GM19043 (cell line): ENCODE measurements around the gene LRRC8E.
"Not testable (repeated sequence)": the region's sequence is repeated elsewhere in the genome, so short reads cannot be mapped to it uniquely, and the experiment has no call there.

Experiments
- ATAC-seq: cut with Tn5 transposase; IDR thresholded peaks from one replicate; pipeline ENCODE4 v1.9.1; 2021; ENCODE audit warnings: low read depth; ENCODE audit not compliant: unreplicated experiment

LRRC8E gene

GRCh38 chr19:7852851-7853769 is 35.2 kb upstream of the LRRC8E start:
- no peak for ATAC-seq

GRCh38 chr19:7853770-7854128 is 34.6 kb upstream of the LRRC8E start:
- no peak for ATAC-seq

- ATAC-seq, result no peak
These were observed 32.7 kb upstream of the LRRC8E start for GRCh38 chr19:7855426-7856108.

- no peak for ATAC-seq
These were observed 32.2 kb upstream of the LRRC8E start for GRCh38 chr19:7856109-7856591.

GRCh38 chr19:7856679-7857663 is 31.3 kb upstream of the LRRC8E start:
- no peak for ATAC-seq

- ATAC-seq, result no peak
These were observed 30.6 kb upstream of the LRRC8E start for GRCh38 chr19:7857727-7858108.

GRCh38 chr19:7858109-7858770 is 30.1 kb upstream of the LRRC8E start:
- ATAC-seq, result no peak

- ATAC-seq, result not testable (repeated sequence)
These were observed 29.2 kb upstream of the LRRC8E start for GRCh38 chr19:7859087-7859486.

GRCh38 chr19:7859831-7860713 is 28.2 kb upstream of the LRRC8E start:
- ATAC-seq, result no peak

- ATAC-seq, result no peak
These were observed 27.3 kb upstream of the LRRC8E start for GRCh38 chr19:7860714-7861618.

- no peak for ATAC-seq
These were observed 26.5 kb upstream of the LRRC8E start for GRCh38 chr19:7861619-7862412.

- ATAC-seq, result no peak
These were observed 25.8 kb upstream of the LRRC8E start for GRCh38 chr19:7862413-7862951.

- ATAC-seq, result no peak
These were observed 24.9 kb upstream of the LRRC8E start for GRCh38 chr19:7863157-7863970.

- no peak for ATAC-seq
These were observed 24.2 kb upstream of the LRRC8E start for GRCh38 chr19:7863971-7864689.

- ATAC-seq, result no peak
These were observed 23.6 kb upstream of the LRRC8E start for GRCh38 chr19:7864690-7865074.
